Breast epithelium (tissue), 3 donors: Measurements from ENCODE around the gene BOD1L1.

ENCODE experiments used
- CTCF ChIP-seq, 3 donors: fragments of 450-650 bp; IDR thresholded peaks; one replicate each; pipeline ENCODE4 v1.5.1; 2016 to 2017; ENCODE audit warnings: antibody characterized with exemption in 3 of 3, mild to moderate bottlenecking in 3 of 3, moderate library complexity in 3 of 3
- POLR2A ChIP-seq: fragments of 450-650 bp; IDR thresholded peaks from one replicate; pipeline ENCODE4 v1.6.1; 2016; ENCODE audit warnings: antibody characterized with exemption, mild to moderate bottlenecking, moderate library complexity

GRCh38 chr4:13584481-13584880 is 43.0 kb downstream of the BOD1L1 start:
- TF ChIP-seq CTCF (IDR thresholded peaks at IDR 0.05) = no peak
- no peak for TF ChIP-seq POLR2A
